ENCODE results near the gene RTP2. TPM values are rescaled to one million over a fixed set of nuclear protein-coding genes. Genes with fewer than 3 reads are reported as not detected.
"Not testable (repeated sequence)": the region's sequence is repeated elsewhere in the genome, so short reads cannot be mapped to it uniquely, and the experiment has no call there.

RTP2 gene
- total RNA-seq, 1 donor from 2014 or later, result not detected

DNA sequence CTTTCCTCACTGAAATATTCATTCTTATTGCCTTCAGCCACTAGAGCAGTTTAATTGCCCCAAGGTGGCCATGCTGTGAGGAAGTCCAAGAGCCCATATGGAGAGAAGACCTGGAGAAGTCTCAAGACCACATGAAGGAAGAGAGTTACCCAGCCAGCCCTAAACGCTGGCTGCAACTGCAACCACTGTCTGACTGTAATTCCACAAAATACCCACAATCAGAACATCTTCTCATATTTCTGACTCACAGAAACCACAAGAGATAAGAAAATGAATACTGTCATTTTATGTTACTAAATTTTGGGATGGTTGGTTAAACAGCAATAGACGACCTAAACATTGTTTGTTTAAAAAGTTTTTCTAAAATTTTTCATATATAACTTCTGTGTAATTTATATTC is 17.5 kb downstream of the RTP2 start:
- H3K27ac Mint-ChIP-seq (ENCODE audit: unreplicated experiment), result no peak overlapping the region
- peaks cover 2% of the 10 kb centered on the region for H3K9me3 Mint-ChIP-seq (ENCODE audit: unreplicated experiment)
- no peaks in the 10 kb centered on the region for H3K4me1 Mint-ChIP-seq (ENCODE audit: low read depth, unreplicated experiment)
- no peak for DNase-seq
- H3K27me3 Mint-ChIP-seq (ENCODE audit: unreplicated experiment), result no peaks in the 10 kb centered on the region
- no peaks in the 10 kb centered on the region for H3K36me3 Mint-ChIP-seq (ENCODE audit: unreplicated experiment)
- no peak overlapping the region for H3K4me3 Mint-ChIP-seq (ENCODE audit: unreplicated experiment)
- TF ChIP-seq, protein P1, sequence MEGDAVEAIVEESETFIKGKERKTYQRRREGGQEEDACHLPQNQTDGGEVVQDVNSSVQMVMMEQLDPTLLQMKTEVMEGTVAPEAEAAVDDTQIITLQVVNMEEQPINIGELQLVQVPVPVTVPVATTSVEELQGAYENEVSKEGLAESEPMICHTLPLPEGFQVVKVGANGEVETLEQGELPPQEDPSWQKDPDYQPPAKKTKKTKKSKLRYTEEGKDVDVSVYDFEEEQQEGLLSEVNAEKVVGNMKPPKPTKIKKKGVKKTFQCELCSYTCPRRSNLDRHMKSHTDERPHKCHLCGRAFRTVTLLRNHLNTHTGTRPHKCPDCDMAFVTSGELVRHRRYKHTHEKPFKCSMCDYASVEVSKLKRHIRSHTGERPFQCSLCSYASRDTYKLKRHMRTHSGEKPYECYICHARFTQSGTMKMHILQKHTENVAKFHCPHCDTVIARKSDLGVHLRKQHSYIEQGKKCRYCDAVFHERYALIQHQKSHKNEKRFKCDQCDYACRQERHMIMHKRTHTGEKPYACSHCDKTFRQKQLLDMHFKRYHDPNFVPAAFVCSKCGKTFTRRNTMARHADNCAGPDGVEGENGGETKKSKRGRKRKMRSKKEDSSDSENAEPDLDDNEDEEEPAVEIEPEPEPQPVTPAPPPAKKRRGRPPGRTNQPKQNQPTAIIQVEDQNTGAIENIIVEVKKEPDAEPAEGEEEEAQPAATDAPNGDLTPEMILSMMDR (IDR thresholded peaks at IDR 0.05; ENCODE audit: partially characterized antibody, unreplicated experiment), result no peak

DNA sequence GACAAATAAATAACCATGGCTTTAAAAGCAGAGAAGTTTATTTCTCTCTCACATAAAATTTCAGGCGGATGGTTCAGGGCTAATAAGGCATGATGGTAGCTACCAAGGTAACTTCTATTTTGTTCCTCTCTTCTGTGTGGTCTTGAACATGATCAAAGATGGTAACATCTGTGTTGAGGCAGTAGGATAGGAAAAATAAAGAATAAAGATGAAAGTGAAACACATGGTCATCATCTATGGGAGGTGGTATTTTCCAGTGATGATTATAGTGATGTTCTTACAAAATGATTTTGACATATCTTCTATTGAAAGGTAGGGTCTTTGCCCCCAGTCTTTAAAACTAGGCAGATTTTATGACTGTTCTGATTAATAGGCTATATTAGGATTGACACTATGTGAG is 17.9 kb downstream of the RTP2 start:
- no peak for DNase-seq
- Mint-ChIP-seq H3K27me3 (ENCODE audit: unreplicated experiment) (no peaks in the 10 kb centered on the region), H3K36me3 (ENCODE audit: unreplicated experiment) (no peaks in the 10 kb centered on the region), H3K9me3 (ENCODE audit: unreplicated experiment) (peaks cover 2% of the 10 kb centered on the region), H3K27ac (ENCODE audit: unreplicated experiment) (no peak overlapping the region), H3K4me1 (ENCODE audit: low read depth, unreplicated experiment) (peaks cover 4% of the 10 kb centered on the region), H3K4me3 (ENCODE audit: unreplicated experiment) (no peak overlapping the region)
- TF ChIP-seq, protein P1 (IDR thresholded peaks at IDR 0.05; ENCODE audit: partially characterized antibody, unreplicated experiment), result no peak

DNA sequence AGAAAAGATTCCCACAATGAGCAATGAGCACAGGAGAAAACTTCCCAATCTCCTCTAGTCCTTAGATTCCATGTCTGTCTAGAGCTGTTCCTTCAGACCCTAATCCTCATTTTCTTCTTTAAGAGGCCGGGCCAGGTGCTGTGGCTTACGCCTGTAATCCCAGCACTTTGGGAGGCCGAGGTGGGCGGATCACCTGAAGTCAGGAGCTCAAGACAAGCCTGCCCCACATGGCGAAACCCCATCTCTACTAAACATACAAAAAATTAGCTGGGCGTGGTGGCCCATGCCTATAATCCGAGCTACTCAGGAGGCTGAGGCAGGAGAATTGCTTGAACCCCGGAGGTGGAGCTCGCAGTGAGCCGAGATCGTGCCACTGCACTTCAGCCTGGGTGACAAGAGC is 20.6 kb downstream of the RTP2 start:
- not testable (repeated sequence) for H3K4me1 Mint-ChIP-seq (ENCODE audit: low read depth, unreplicated experiment); H3K36me3 Mint-ChIP-seq (ENCODE audit: unreplicated experiment); DNase-seq; H3K27ac Mint-ChIP-seq (ENCODE audit: unreplicated experiment); H3K4me3 Mint-ChIP-seq (ENCODE audit: unreplicated experiment); H3K9me3 Mint-ChIP-seq (ENCODE audit: unreplicated experiment); H3K27me3 Mint-ChIP-seq (ENCODE audit: unreplicated experiment)

DNA sequence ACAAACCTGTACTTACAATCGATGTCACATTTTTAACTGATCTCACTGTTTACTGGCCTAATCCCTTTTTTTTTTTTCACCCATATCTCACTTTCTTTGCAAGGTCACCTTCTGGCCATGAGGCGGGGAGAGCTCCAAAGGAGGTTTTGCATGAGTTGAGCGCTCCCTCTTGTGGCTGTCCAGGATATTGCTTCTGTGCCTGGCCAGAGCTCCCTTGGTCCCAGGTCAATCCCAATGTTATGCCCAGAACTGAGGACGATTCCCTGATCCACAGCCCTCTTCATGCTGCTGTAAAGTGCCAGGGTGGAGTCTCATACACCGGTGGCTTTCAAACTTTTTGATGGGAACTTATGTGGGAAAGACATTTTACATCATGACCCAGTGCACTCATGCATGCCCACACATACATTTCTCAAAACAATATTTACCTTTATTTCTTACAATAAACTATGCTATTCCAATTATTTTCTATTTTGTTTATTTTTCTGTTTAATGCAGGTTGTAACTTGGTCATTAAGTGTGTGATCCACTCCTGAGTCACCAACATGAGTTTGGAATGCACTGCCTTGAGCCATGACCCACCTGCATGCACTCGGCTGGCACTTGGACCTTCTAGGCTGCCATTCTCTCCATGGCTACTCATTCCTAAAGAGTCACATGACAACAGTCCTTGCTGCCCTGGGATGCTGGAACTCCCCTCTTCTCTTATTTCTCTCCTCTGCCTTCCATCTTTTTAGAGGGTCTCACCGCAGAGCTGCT is 22.5 kb downstream of the RTP2 start:
- Mint-ChIP-seq H3K9me3 (ENCODE audit: unreplicated experiment) (peaks cover 4% of the 10 kb centered on the region), H3K36me3 (ENCODE audit: unreplicated experiment) (no peaks in the 10 kb centered on the region), H3K27me3 (ENCODE audit: unreplicated experiment) (no peaks in the 10 kb centered on the region), H3K4me1 (ENCODE audit: low read depth, unreplicated experiment) (peaks cover 7% of the 10 kb centered on the region), H3K4me3 (ENCODE audit: unreplicated experiment) (peak overlapping the region; percentile 55), H3K27ac (ENCODE audit: unreplicated experiment) (peak overlapping the region; percentile 89)
- peak; percentile 90 for DNase-seq
- TF ChIP-seq, protein P1 (IDR thresholded peaks at IDR 0.05; ENCODE audit: partially characterized antibody, unreplicated experiment), result peak; percentile 80

DNA sequence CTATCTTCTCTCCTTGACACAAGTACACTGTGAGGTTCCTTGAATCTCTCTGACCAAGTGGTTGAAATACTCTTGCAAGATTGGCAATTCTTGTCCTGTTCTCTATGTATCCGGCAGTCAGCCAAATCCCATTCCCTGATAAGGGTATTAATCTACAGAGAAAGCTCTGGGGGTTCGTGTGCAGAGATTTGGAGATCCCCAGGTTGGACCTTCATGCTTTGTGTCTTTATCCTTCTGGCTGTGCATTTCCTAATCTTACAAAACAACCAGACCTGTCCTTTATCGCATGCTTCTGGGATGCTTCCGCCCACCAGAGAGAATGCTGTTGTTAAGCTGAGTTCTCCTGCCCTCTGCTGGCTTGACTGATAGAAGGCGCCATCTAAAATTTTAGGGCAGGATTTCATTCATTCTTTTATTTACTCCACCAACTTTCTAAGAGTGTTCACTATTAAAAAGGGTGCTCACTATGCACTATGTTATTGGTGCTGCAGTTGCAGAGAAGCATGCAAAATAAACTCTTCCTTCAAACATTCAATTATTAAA is 23.6 kb downstream of the RTP2 start:
- Mint-ChIP-seq H3K4me3 (ENCODE audit: unreplicated experiment) (peak overlapping the region; percentile 36), H3K27ac (ENCODE audit: unreplicated experiment) (peak overlapping the region; percentile 89), H3K9me3 (ENCODE audit: unreplicated experiment) (peaks cover 5% of the 10 kb centered on the region), H3K36me3 (ENCODE audit: unreplicated experiment) (peaks cover 3% of the 10 kb centered on the region), H3K27me3 (ENCODE audit: unreplicated experiment) (peaks cover 3% of the 10 kb centered on the region), H3K4me1 (ENCODE audit: low read depth, unreplicated experiment) (peaks cover 7% of the 10 kb centered on the region)
- TF ChIP-seq, protein P1 (IDR thresholded peaks at IDR 0.05; ENCODE audit: partially characterized antibody, unreplicated experiment), result peak; percentile 29
- peak; percentile 62 for DNase-seq
